ENCODE data around the gene PSMG2.

The PSMG2 gene

DNA sequence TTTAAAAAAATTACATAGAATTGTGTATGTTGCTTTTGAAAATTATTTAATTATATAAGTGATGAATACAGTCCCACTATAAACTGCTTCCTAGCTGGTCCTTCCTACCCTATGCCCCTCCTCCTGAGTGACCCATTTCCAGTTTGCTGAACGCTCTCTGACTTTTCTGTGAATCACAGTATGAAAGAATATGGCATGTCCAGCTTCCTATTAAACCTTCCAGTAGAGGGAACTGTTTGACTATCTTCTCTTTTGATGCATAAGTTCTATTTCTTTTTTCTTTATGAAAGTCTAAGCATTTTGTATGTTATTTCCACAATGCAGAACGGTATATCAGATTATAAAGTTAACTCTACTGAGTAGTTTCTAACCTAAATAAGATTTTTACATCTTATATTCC lies 41.3 kb downstream of the PSMG2 start:
- H2AFZ ChIP-seq (ENCODE audit: low read depth, low read length), result no peak overlapping the region
- H3K27me3 ChIP-seq (ENCODE audit: insufficient read depth, low read length, poor library complexity), result no peaks in the 10 kb centered on the region
- no peak overlapping the region for H3K4me2 ChIP-seq (ENCODE audit: insufficient read depth, low read length)
- no peak for TF ChIP-seq EZH2 (IDR thresholded peaks at IDR 0.05; ENCODE audit: borderline replicate concordance, low read depth, low read length, severe bottlenecking)
- TF ChIP-seq, protein P1, sequence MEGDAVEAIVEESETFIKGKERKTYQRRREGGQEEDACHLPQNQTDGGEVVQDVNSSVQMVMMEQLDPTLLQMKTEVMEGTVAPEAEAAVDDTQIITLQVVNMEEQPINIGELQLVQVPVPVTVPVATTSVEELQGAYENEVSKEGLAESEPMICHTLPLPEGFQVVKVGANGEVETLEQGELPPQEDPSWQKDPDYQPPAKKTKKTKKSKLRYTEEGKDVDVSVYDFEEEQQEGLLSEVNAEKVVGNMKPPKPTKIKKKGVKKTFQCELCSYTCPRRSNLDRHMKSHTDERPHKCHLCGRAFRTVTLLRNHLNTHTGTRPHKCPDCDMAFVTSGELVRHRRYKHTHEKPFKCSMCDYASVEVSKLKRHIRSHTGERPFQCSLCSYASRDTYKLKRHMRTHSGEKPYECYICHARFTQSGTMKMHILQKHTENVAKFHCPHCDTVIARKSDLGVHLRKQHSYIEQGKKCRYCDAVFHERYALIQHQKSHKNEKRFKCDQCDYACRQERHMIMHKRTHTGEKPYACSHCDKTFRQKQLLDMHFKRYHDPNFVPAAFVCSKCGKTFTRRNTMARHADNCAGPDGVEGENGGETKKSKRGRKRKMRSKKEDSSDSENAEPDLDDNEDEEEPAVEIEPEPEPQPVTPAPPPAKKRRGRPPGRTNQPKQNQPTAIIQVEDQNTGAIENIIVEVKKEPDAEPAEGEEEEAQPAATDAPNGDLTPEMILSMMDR (IDR thresholded peaks at IDR 0.05; ENCODE audit: borderline replicate concordance, extremely low read depth, low read length, poor library complexity, severe bottlenecking), result peak; percentile 77
- peak; percentile 49 for ATAC-seq (ENCODE audit: insufficient read depth, low read depth)
- H3K4me3 ChIP-seq (ENCODE audit: low read depth in 1 of 2, low read length in 2 of 2), result no peak overlapping the region
- H3K79me2 ChIP-seq (ENCODE audit: insufficient read depth, low read length), result peaks cover 15% of the 10 kb centered on the region
- no peak for DNase-seq
- peaks cover 77% of the 10 kb centered on the region for H3K36me3 ChIP-seq (ENCODE audit: insufficient read depth, low read length)
- H3K9ac ChIP-seq (ENCODE audit: low read depth, low read length), result no peak overlapping the region; the same call in 1 of the 2 replicates
- peaks cover 27% of the 10 kb centered on the region for H3K4me1 ChIP-seq (ENCODE audit: insufficient read depth, low read length)
- H3K9me3 ChIP-seq (ENCODE audit: insufficient read depth, low read length, severe bottlenecking), result no peaks in the 10 kb centered on the region
- no peaks in the 10 kb centered on the region for H4K20me1 ChIP-seq (ENCODE audit: insufficient read depth, low read length)
- H3K27ac ChIP-seq (ENCODE audit: low read length), result peak overlapping the region; percentile 12; the same call in 1 of the 2 replicates

DNA sequence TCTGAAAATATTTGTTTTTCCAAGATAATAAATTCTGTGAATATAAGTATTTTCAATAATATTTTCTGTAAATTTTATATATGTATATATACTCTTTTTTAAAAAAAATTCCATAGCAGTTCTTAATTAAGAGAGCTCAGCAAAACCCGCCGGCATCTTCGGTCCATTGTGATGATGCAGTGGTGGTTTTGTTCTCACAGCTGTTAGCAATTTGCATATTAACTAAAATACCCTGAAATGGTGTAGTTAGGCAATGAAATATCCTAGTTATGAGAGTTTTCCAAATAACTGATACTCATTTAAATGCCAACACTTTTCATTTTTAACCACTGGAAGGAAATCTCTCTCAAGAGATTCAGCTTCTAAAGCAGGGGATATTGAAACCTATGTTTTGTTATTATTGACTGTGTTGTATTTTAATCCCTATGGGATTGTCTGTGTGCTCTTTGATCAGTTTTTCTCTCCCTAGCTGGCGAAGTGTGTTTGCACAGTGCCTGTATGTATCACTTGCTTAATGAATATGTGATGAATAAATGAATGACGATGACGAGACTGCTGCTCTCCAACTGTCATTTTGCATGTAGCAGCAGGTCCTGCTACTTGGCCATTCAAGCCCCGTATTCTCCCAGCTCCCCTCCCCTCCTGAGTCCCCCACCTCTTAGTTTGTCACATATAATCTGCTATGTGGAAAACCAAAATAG lies 42.4 kb downstream of the PSMG2 start:
- no peak overlapping the region for H3K9ac ChIP-seq (ENCODE audit: low read depth, low read length)
- no peak overlapping the region for H3K4me3 ChIP-seq (ENCODE audit: low read depth in 1 of 2, low read length in 2 of 2)
- H3K27ac ChIP-seq (ENCODE audit: low read length), result peak overlapping the region; percentile 59
- no peaks in the 10 kb centered on the region for H4K20me1 ChIP-seq (ENCODE audit: insufficient read depth, low read length)
- DNase-seq (peak; percentile 3), ATAC-seq (ENCODE audit: insufficient read depth, low read depth) (no peak)
- H3K4me2 ChIP-seq (ENCODE audit: insufficient read depth, low read length), result no peak overlapping the region
- TF ChIP-seq EZH2 (IDR thresholded peaks at IDR 0.05; ENCODE audit: borderline replicate concordance, low read depth, low read length, severe bottlenecking), result no peak
- TF ChIP-seq, protein P1 (IDR thresholded peaks at IDR 0.05; ENCODE audit: borderline replicate concordance, extremely low read depth, low read length, poor library complexity, severe bottlenecking), result no peak
- H3K9me3 ChIP-seq (ENCODE audit: insufficient read depth, low read length, severe bottlenecking), result no peaks in the 10 kb centered on the region
- H3K27me3 ChIP-seq (ENCODE audit: insufficient read depth, low read length, poor library complexity), result no peaks in the 10 kb centered on the region
- no peak overlapping the region for H2AFZ ChIP-seq (ENCODE audit: low read depth, low read length)
- H3K79me2 ChIP-seq (ENCODE audit: insufficient read depth, low read length), result peaks cover 21% of the 10 kb centered on the region
- peaks cover 37% of the 10 kb centered on the region for H3K4me1 ChIP-seq (ENCODE audit: insufficient read depth, low read length)
- peaks cover 76% of the 10 kb centered on the region for H3K36me3 ChIP-seq (ENCODE audit: insufficient read depth, low read length)

DNA sequence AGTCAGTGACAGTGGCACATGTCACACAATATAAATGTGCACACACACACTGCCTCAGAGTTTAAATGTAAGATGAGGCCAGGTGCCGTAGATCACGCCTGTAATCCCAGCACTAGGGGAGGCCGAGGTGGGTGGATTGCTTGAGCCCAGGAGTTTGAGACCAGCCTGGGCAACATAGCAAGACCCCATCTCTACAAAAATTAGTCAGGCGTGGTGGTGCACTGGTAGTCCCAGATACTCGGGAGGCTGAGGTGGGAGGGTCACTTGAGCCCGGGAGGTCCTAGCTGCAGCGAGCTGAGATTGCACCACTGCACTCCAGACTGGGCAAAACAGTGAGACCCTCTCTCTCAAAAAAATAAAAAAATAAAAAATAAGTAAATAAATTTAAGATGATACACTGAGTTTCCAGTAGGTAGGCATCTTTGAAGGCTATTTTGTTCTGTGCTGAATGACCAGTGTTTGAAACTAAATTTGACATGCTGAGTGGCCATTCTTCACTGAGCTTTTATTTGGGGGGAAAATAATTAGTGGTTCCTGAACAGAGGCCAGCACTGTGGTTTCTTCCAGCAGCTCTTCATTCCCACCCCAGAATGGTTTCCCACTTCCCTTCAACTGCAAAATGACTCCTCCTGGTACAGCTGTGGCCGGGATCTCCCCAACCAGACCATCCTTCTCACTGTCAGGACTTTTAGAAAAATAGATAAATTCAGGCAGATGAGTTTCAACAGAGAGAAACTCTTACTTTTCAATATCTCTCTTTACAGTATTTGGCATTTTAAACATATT lies 44.9 kb downstream of the PSMG2 start:
- Histone ChIP-seq H3K4me3 (ENCODE audit: low read depth in 1 of 2, low read length in 2 of 2) (no peak overlapping the region), H3K27me3 (ENCODE audit: insufficient read depth, low read length, poor library complexity) (no peaks in the 10 kb centered on the region), H3K9me3 (ENCODE audit: insufficient read depth, low read length, severe bottlenecking) (no peaks in the 10 kb centered on the region), H3K79me2 (ENCODE audit: insufficient read depth, low read length) (peaks cover 31% of the 10 kb centered on the region), H3K36me3 (ENCODE audit: insufficient read depth, low read length) (peaks cover 71% of the 10 kb centered on the region), H3K4me1 (ENCODE audit: insufficient read depth, low read length) (peaks cover 61% of the 10 kb centered on the region), H3K9ac (ENCODE audit: low read depth, low read length) (peak overlapping the region; percentile 49), H4K20me1 (ENCODE audit: insufficient read depth, low read length) (no peaks in the 10 kb centered on the region), H3K27ac (ENCODE audit: low read length) (peak overlapping the region; percentile 99), H3K4me2 (ENCODE audit: insufficient read depth, low read length) (no peak overlapping the region), H2AFZ (ENCODE audit: low read depth, low read length) (no peak overlapping the region)
- no peak for ATAC-seq (ENCODE audit: insufficient read depth, low read depth)
- no peak for TF ChIP-seq EZH2 (IDR thresholded peaks at IDR 0.05; ENCODE audit: borderline replicate concordance, low read depth, low read length, severe bottlenecking)
- TF ChIP-seq, protein P1 (IDR thresholded peaks at IDR 0.05; ENCODE audit: borderline replicate concordance, extremely low read depth, low read length, poor library complexity, severe bottlenecking), result no peak
- peak; percentile 51 for DNase-seq

Measured in DND-41 (cell line).